Cardiac fibroblast (primary cell): Measurements from ENCODE around the gene CHP2.

Experiments used
- DNase-seq, 2 donors: peaks; one replicate each; pipeline versions ENCODE4 v3.0.0 to v3.0.0-alpha.2; 2010; ENCODE audit warnings: low read depth in 2 of 2
- H3K4me3 ChIP-seq, 2 donors: replicated peaks in 1 of 2; 1 replicate in 1 of 2; 2 replicates in 1 of 2; pipeline ENCODE4 v1.5.1; 2011; ENCODE audit warnings: low read depth in 2 of 2, low read length in 2 of 2, mild to moderate bottlenecking in 2 of 2, moderate library complexity in 1 of 2
- TF ChIP-seq, protein P1 (sequence below): IDR thresholded peaks from one replicate; pipeline ENCODE4 v1.5.1; 2011; ENCODE audit warnings: low read depth, mild to moderate bottlenecking, low read length, inconsistent platforms

The CHP2 gene

GRCh38 chr16:23784811-23785447 lies 30.1 kb downstream of the CHP2 start:
- H3K4me3 ChIP-seq: no peak overlapping the region
- TF ChIP-seq, protein P1, sequence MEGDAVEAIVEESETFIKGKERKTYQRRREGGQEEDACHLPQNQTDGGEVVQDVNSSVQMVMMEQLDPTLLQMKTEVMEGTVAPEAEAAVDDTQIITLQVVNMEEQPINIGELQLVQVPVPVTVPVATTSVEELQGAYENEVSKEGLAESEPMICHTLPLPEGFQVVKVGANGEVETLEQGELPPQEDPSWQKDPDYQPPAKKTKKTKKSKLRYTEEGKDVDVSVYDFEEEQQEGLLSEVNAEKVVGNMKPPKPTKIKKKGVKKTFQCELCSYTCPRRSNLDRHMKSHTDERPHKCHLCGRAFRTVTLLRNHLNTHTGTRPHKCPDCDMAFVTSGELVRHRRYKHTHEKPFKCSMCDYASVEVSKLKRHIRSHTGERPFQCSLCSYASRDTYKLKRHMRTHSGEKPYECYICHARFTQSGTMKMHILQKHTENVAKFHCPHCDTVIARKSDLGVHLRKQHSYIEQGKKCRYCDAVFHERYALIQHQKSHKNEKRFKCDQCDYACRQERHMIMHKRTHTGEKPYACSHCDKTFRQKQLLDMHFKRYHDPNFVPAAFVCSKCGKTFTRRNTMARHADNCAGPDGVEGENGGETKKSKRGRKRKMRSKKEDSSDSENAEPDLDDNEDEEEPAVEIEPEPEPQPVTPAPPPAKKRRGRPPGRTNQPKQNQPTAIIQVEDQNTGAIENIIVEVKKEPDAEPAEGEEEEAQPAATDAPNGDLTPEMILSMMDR: no peak
- DNase-seq: peak; percentile 12 to 47

DNA sequence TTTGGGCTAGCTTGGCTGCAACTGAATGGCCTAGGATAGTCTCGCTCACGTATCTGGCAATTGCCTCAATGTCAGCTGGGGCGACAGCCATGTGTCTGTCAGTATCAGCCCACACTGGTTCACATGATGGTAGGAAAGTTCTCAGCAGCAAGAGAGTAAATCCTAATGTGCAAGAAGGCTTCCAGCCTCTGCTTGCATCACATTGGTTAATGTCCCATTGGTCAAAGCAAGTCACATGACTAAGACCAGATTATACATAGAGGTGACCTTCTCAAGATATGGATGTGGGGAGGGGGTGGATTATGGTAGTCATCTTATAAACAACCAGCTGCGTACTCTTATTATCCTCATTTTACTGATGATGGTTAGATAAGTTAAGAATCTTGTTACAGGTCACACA lies 31.0 kb downstream of the CHP2 start:
- TF ChIP-seq, protein P1: no peak
- H3K4me3 ChIP-seq: no peak overlapping the region
- DNase-seq: no peak

DNA sequence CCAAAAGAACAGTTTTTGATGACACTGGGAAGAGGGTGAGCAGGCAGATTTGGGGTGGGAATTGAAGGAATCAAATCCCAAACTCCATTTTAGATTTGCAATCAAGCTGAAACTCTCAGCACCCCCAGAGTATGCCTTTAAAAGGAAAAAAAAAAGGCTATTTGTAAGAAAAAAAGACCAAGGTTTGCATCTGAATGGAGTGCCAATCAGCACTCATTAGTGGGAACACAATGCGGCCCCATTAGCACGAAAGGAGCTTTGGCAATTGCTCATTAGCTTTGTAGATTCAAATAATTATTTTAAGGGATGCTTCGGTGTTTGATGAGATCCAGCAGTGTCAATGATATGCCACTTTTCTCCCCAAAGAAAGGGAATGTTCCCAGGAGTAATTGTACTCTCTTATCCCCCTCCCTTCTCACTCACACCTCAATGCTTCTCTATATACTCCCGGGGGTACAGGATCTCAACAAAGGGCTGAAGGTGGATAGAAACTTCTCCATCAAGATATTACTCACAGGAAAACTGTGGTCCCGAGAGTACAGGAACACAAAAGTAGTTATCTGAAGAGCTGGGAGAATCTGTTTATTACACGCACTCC lies 32.2 kb downstream of the CHP2 start:
- TF ChIP-seq, protein P1: no peak
- DNase-seq: no peak
- no peak overlapping the region for H3K4me3 ChIP-seq

DNA sequence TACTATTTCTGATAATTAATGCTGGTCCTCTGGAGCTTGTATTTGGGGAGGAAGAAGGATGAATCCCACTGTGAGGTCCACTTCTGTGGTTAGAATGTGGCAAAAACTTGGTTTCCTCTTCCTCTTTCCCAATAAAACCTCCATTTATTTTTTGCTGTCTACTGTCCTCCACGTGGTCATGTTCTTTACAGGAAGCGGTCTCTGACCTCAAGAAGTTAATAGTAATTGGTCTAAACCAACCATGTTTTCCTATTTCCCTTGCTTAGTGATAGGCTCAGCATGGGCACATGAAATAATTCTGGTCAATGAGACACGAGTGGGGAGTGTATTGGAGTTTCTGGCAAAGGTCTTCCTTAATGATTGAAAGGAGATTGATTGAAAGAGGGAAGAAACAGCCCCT lies 33.9 kb downstream of the CHP2 start:
- TF ChIP-seq, protein P1: no peak
- no peak for DNase-seq
- H3K4me3 ChIP-seq: no peak overlapping the region

DNA sequence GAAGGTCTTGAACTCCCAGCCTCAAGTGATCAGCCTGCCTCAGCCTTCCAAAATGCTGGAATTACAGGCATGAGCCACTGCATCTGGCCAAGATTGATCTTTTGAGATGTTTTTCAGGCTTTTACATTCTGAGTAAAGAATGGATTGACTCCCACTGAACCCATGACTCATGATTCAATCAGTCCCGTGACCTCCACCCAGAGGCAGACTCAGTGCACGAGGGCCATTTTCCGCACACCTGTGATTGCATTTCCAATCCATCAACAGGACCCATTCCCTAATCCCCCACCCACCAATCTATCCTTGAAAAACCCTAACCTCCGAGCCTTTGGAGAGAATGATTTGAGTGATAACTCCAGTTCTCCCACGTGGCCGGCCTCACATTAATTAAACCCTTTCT lies 40.6 kb downstream of the CHP2 start:
- TF ChIP-seq, protein P1: no peak
- H3K4me3 ChIP-seq: no peak overlapping the region
- no peak for DNase-seq

- TF ChIP-seq, protein P1: no peak
- no peak overlapping the region for H3K4me3 ChIP-seq
- no peak for DNase-seq
Measured at GRCh38 chr16:23796941-23797340, 42.1 kb downstream of the CHP2 start.
